Heart right ventricle (tissue), 16 donors: ENCODE measurements around the gene ATXN2. TPM values are rescaled to one million over a fixed set of nuclear protein-coding genes. Genes with fewer than 3 reads are reported as not detected.
"Not testable (repeated sequence)": the region's sequence is repeated elsewhere in the genome, so short reads cannot be mapped to it uniquely, and the experiment has no call there.

Experiments
- ATAC-seq, 8 donors: fragments of 200-7000 bp; cut with Tn5 transposase; one replicate each; pipeline ENCODE4 v1.9.1; 2020; ENCODE audit warnings: mild to moderate bottlenecking in 8 of 8, moderate library complexity in 8 of 8, moderate number of reproducible peaks in 1 of 8
- DNase-seq, 2 donors: peaks; one replicate each; pipeline ENCODE4 v3.0.0-alpha.2; 2020
- H3K27ac ChIP-seq, 10 donors: fragments of 200-600 bp; sonication (generic) in 2 of 10; one replicate each; pipeline versions ENCODE4 v1.5.0 to v1.8.0; 2020 to 2022; ENCODE audit warnings: mild to moderate bottlenecking in 3 of 10
- H3K27me3 ChIP-seq, 7 donors: fragments of 200-600 bp; one replicate each; pipeline ENCODE4 v1.8.0; 2021 to 2022; ENCODE audit warnings: mild to moderate bottlenecking in 2 of 7
- H3K36me3 ChIP-seq, 9 donors: fragments of 200-600 bp; sonication (generic) in 1 of 9; one replicate each; pipeline versions ENCODE4 v1.5.0 to v1.8.0; 2020 to 2022; ENCODE audit warnings: mild to moderate bottlenecking in 2 of 9
- H3K4me1 ChIP-seq, 9 donors: fragments of 200-600 bp; sonication (generic) in 1 of 9; one replicate each; pipeline versions ENCODE4 v1.5.0 to v1.8.0; 2020 to 2022; ENCODE audit warnings: mild to moderate bottlenecking in 4 of 9
- H3K4me3 ChIP-seq, 10 donors: fragments of 200-600 bp; sonication (generic) in 2 of 10; one replicate each; pipeline versions ENCODE4 v1.5.0 to v1.8.0; 2020 to 2022; ENCODE audit warnings: mild to moderate bottlenecking in 7 of 10, moderate library complexity in 2 of 10
- H3K9me3 ChIP-seq, 11 donors: fragments of 200-600 bp in 10 of 11; sonication (generic) in 2 of 11; one replicate each; pipeline versions ENCODE4 v1.5.0 to v1.8.0; 2013 to 2022; ENCODE audit warnings: mild to moderate bottlenecking in 2 of 11, control low read depth in 1 of 11, moderate library complexity in 1 of 11
- CTCF ChIP-seq, 9 donors: fragments of 200-600 bp; sonication (generic) in 2 of 9; IDR thresholded peaks; one replicate each; pipeline versions ENCODE4 v1.5.0 to v1.8.0; 2021 to 2022; ENCODE audit warnings: antibody characterized with exemption in 9 of 9, mild to moderate bottlenecking in 5 of 9, moderate library complexity in 1 of 9
- WGBS, 2 donors: extraction: QIAGEN DNeasy Blood & Tissue Kit; methylation state at CpG; one replicate each; pipeline ENCODE4 v1.1.7; 2013; ENCODE audit warnings: inconsistent platforms in 1 of 2; 5-methylcytosine and 5-hydroxymethylcytosine counted together
- intact Hi-C, 10 donors: fragments of 100-400 bp; cut with DNase I; formaldehyde crosslinking; loops; one replicate each; pipeline versions ENCODE4 v1.11.1 to v1.14.2; 2022
- polyA plus RNA-seq, 2 donors: library from polyadenylated mRNA; stranded (reverse); fragments of 200-250 nt; gene quantifications; one replicate each; pipeline ENCODE4 v1.2.3, GENCODE V29; 2013
- total RNA-seq, 10 donors: library from RNA; stranded (reverse); fragmentation: NEBNext Ultra II Directional in 3 of 10; extraction: Animal tissue kit (Norgen Biotek cat#: 25700) in 3 of 10; gene quantifications; one replicate each; pipeline versions ENCODE4 v1.2.1 to v1.2.4, GENCODE V29; 2021 to 2023
- donor health status: Arrhythmogenic right ventricular cardiomyopathy.
- donor health status: ischemic (EF 13 %, LVEDD 7.1; RV severe dilation, severe dysfunction).
- donor health status: healthy with polysubstance abuse.
- donor health status: DM: no; HTN: yes; CAD: no.
- donor health status: DM: no; HTN: no; CAD: no.
- donor health status: ischemic (EF 25% LVEDD 6.9; RV normal size, moderate dysfunction).
- donor health status: ischemic (EF 25% LVEDD 5.7; RV mildly dilated, moderate dysfunction).
- donor health status: healthy.
- donor health status: DM: yes; HTN: yes; CAD: no.
- donor health status: Ischemic cardiomyopathy.
- donor health status: ischemic (EF 35%, LVEDD 5.7; RV mildly dilated, moderate dysfunction).
- donor health status: nonischemic (EF 11% LVEDD 7.7; RV severe dilation, severe dysfunction).
- donor health status: DM: yes; HTN: yes; CAD: no.
- donor health status: PGD.
- donor health status: ischemic (EF 29% LVEDD 5.4; RV normal size, mild dysfunction).
- donor health status: nonischemic (EF 23%, LVEDD 6.1; RV moderate dilation, normal function).

Gene ATXN2
- total and polyA plus RNA-seq, 12 donors: 18.8 to 69.9 (median 55.0) TPM

GRCh38 chr12:111585690-111586089, 13.4 kb downstream of the ATXN2 start:
- H3K4me3 ChIP-seq: no peak overlapping the region
- 86 to 89% methylated on average over 5 of the region's 5 CpGs for WGBS, 2 donors
- ATAC-seq: no peak

GRCh38 chr12:111584959-111585358, 14.2 kb downstream of the ATXN2 start:
- Histone ChIP-seq H3K9me3 (no peaks in the 10 kb centered on the region), H3K27me3 (no peaks in the 10 kb centered on the region), H3K27ac (no peak overlapping the region), H3K4me3 (no peak overlapping the region), H3K36me3 (no peaks in the 10 kb centered on the region), H3K4me1 (peaks cover 0 to 44% (median 13%) of the 10 kb centered on the region in 9 donors)
- ATAC-seq (no peak), DNase-seq (no peak)
- WGBS, 2 donors: 73 to 85% methylated on average over 4 of the region's 4 CpGs
- no peak for TF ChIP-seq CTCF (IDR thresholded peaks at IDR 0.05)
- intact Hi-C loops: no loop called here

More at GRCh38 chr12:111585690-111586089, 13.4 kb downstream of the ATXN2 start:
- no peaks in the 10 kb centered on the region for H3K27me3 ChIP-seq
- no peak for TF ChIP-seq CTCF (IDR thresholded peaks at IDR 0.05)
- no peak for DNase-seq
- H3K27ac ChIP-seq: no peak overlapping the region
- intact Hi-C loops: no loop called here
- H3K36me3 ChIP-seq: peaks cover 0 to 4% (median 0%) of the 10 kb centered on the region in 9 donors
- no peaks in the 10 kb centered on the region for H3K9me3 ChIP-seq
- peaks cover 0 to 47% (median 18%) of the 10 kb centered on the region in 9 donors for H3K4me1 ChIP-seq

GRCh38 chr12:111583506-111583905, 15.6 kb downstream of the ATXN2 start:
- peaks cover 0 to 42% (median 13%) of the 10 kb centered on the region in 9 donors for H3K4me1 ChIP-seq

DNA sequence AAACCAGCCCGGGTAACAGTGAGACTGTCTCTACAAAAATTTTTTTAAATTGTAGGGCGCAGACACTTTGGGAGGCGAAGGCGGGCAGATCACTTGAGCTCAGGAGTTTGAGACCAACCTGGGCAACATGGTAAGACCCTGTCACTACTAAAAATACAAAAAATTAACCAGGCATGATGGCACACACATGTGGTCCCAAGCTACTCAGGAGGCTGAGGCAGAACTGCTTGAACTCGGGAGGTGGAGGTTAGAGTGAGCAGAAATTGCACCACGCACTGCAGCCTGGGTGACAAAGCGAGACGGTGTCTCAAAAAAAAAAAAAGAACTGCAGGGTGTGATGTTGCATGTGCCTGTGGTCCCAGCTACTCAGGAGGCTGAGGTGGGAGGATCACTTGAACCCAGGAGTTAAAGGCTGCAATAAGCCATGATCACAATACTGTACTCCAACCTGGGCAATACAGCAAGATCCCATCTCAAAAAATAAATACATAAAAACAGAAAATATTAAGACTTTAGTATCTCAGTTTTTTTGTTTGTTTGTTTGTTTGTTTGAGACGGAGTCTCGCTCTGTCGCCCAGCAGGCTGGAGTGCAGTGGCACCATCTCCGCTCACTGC, 16.9 kb downstream of the ATXN2 start:
- Histone ChIP-seq H3K9me3 (no peaks in the 10 kb centered on the region), H3K36me3 (peaks cover 0 to 6% (median 0%) of the 10 kb centered on the region in 9 donors), H3K4me3 (no peak overlapping the region), H3K27ac (no peak overlapping the region), H3K27me3 (no peaks in the 10 kb centered on the region), H3K4me1 (peaks cover 0 to 36% (median 14%) of the 10 kb centered on the region in 9 donors)
- no peak for DNase-seq
- no peak for ATAC-seq
- intact Hi-C loops: no loop called here
- 96 to 97% methylated on average over 12 of the region's 12 CpGs for WGBS, 2 donors
- no peak for TF ChIP-seq CTCF (IDR thresholded peaks at IDR 0.05)

More at GRCh38 chr12:111583506-111583905, 15.6 kb downstream of the ATXN2 start:
- H3K4me3 ChIP-seq, ATAC-seq, DNase-seq, H3K36me3 ChIP-seq, H3K9me3 ChIP-seq, H3K27ac ChIP-seq, H3K27me3 ChIP-seq, intact Hi-C loops: not testable (repeated sequence)
- WGBS, 2 donors: 95 to 96% methylated on average over 6 of the region's 6 CpGs

DNA sequence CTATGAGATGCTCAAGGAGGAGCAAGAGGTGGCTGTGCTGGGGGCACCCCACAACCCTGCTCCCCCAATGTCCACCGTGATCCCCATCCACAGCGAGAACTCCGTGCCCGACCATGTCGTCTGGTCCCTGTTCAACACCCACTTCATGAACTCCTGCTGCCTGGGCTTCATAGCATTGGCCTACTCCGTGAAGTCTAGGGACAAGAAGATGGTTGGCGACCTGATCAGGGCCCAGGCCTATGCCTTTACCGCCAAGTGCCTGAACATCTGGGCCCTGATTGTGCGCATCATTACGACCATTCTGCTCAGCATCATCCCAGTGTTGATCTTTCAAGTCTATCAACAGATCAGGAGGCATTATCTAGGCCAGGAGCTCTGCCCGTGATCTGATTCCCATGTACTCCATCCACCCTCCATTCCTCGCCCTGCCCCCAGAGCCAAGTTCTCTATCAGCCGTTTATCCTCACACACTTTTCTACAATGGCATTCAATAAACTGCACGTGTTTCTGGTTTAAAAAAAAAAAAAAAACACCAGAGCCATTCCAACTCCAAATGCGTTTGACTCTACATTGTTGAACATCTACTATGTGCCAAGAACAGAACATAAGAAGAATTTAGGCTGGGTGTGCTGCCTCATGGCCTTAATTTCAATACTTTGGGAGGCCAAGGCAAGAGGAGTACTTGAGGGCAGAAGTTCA, 17.5 kb downstream of the ATXN2 start:
- Histone ChIP-seq H3K36me3 (peaks cover 0 to 8% (median 0%) of the 10 kb centered on the region in 9 donors), H3K9me3 (no peaks in the 10 kb centered on the region), H3K4me3 (no peak overlapping the region), H3K27me3 (no peaks in the 10 kb centered on the region), H3K27ac (no peak overlapping the region), H3K4me1 (peaks cover 0 to 32% (median 13%) of the 10 kb centered on the region in 9 donors)
- DNase-seq (no peak), ATAC-seq (no peak)
- WGBS, 2 donors: 81 to 84% methylated on average over 15 of the region's 15 CpGs
- no peak for TF ChIP-seq CTCF (IDR thresholded peaks at IDR 0.05)
- intact Hi-C loops: no loop called here
